Measurements from ENCODE around the gene CAMK4. TPM values are rescaled to one million over a fixed set of nuclear protein-coding genes. Genes with fewer than 3 reads are reported as not detected.

Gene CAMK4
- total and polyA plus RNA-seq, 2 of the 8 experiments (the other 6 are each of a cell fraction or from before 2014, with no cell fraction given), result 1.8 to 8.3 TPM

DNA sequence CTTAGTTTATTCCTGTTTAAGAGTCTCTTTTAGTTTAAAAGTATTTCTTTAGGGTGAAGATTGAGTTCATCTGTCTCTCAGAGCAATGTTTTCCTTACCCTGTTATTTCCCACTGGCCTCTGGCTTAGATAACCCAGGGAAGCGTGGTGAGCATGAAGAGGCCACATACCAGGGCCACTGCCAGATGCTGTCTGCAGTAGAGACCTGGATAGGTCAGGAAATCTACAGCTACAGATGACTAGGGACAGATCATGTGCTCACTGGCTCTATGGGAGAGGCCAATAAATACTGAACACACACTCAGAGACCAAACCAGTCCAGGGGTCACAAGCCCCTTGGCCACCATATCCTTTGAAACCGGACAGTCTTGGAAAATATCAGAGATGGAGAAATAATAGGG is 136.0 kb downstream of the CAMK4 start:
- Histone ChIP-seq H3K9ac (replicated peaks in 1 of 4; ENCODE audit: extremely low read depth in 1 of 4, low read depth in 3 of 4, low read length in 3 of 4) (no peak overlapping the region), H3K56ac (replicated peaks; ENCODE audit: insufficient read length, low read depth, low read length) (no peak overlapping the region), H3K23me2 (ENCODE audit: low read depth, low read length) (no peaks in the 10 kb centered on the region), H2BK20ac (ENCODE audit: low read length) (no peak overlapping the region), H3K27ac (ENCODE audit: low read depth, low read length) (no peak overlapping the region), H3K27me3 (replicated peaks in 1 of 4; ENCODE audit: control insufficient read depth in 3 of 4, extremely low read depth in 1 of 4, insufficient read depth in 3 of 4, low read length in 3 of 4) (no peaks in the 10 kb centered on the region), H2AK5ac (ENCODE audit: low read depth, low read length) (no peak overlapping the region), H3K23ac (ENCODE audit: insufficient read length) (no peak overlapping the region), H3K4me1 (replicated peaks in 1 of 4; ENCODE audit: control insufficient read depth in 3 of 4, insufficient read depth in 4 of 4, low read length in 3 of 4) (no peaks in the 10 kb centered on the region), H4K8ac (ENCODE audit: extremely low read depth, insufficient read depth, low read length) (no peak overlapping the region), H2AFZ (ENCODE audit: low read length) (no peak overlapping the region), H3K14ac (ENCODE audit: insufficient read length) (no peak overlapping the region), H2BK120ac (replicated peaks; ENCODE audit: low read depth, low read length) (no peak overlapping the region), H3K18ac (ENCODE audit: extremely low read depth, low read length) (no peak overlapping the region), H4K91ac (replicated peaks; ENCODE audit: insufficient read length, low read length) (no peak overlapping the region), H2BK15ac (ENCODE audit: low read length) (no peak overlapping the region), H2BK5ac (ENCODE audit: low read depth, low read length) (no peak overlapping the region), H3K4me2 (ENCODE audit: insufficient read depth in 1 of 2, low read depth in 2 of 2, low read length in 2 of 2) (no peak overlapping the region), H3K4me3 (ENCODE audit: extremely low read depth in 1 of 4, insufficient read depth in 2 of 4, low read depth in 3 of 4, low read length in 4 of 4) (no peak overlapping the region), H2BK12ac (ENCODE audit: low read depth, low read length) (no peak overlapping the region), H3K79me2 (ENCODE audit: control insufficient read depth in 1 of 2, insufficient read depth in 2 of 2, low read length in 2 of 2) (no peaks in the 10 kb centered on the region), H4K20me1 (replicated peaks in 1 of 2; ENCODE audit: control insufficient read depth in 1 of 2, insufficient read depth in 2 of 2, low read length in 2 of 2) (no peaks in the 10 kb centered on the region), H3K36me3 (ENCODE audit: control insufficient read depth in 2 of 4, insufficient read depth in 4 of 4, low read length in 3 of 4) (no peaks in the 10 kb centered on the region), H4K5ac (ENCODE audit: insufficient read length, low read depth, low read length) (no peak overlapping the region), H3K79me1 (ENCODE audit: low read depth, low read length) (no peaks in the 10 kb centered on the region), H3K9me3 (ENCODE audit: insufficient read depth in 2 of 2, low read depth in 1 of 2, low read length in 1 of 2) (no peaks in the 10 kb centered on the region), H3K4ac (replicated peaks; ENCODE audit: insufficient read length, low read depth, low read length) (no peak overlapping the region)
- CTCF ChIA-PET (ENCODE audit: partially characterized antibody), result no interaction called here
- DNase-seq (ENCODE audit: low read depth in 1 of 2, low spot score in 2 of 2) (no peak), FAIRE-seq (no peak)
- POLR2A ChIA-PET (ENCODE audit: partially characterized antibody), result no interaction called here
- 89% methylated on average over 2 of the region's 2 CpGs; no CpG with 5 or more reads in 1 of the 2 experiments for WGBS, 2 experiments (ENCODE audit: extremely low coverage in 1 of 2, insufficient coverage in 1 of 2, insufficient read length in 1 of 2, insufficient replicate concordance in 2 of 2, low coverage in 1 of 2, low lambda C conversion rate in 2 of 2, missing lambda C conversion rate in 1 of 2)
- no peak for TF ChIP-seq HDAC2 (IDR thresholded peaks at IDR 0.05; ENCODE audit: borderline replicate concordance in 1 of 2, low read depth in 2 of 2, low read length in 2 of 2)
- no peak for TF ChIP-seq CBX5 (IDR thresholded peaks at IDR 0.05; ENCODE audit: low read depth, low read length)
- TF ChIP-seq, protein P1, sequence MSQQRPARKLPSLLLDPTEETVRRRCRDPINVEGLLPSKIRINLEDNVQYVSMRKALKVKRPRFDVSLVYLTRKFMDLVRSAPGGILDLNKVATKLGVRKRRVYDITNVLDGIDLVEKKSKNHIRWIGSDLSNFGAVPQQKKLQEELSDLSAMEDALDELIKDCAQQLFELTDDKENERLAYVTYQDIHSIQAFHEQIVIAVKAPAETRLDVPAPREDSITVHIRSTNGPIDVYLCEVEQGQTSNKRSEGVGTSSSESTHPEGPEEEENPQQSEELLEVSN (IDR thresholded peaks at IDR 0.05), result no peak
- no peak for TF ChIP-seq BACH1 (IDR thresholded peaks at IDR 0.05; ENCODE audit: low read length)
- TF ChIP-seq SP2 (IDR thresholded peaks at IDR 0.05; ENCODE audit: low read length), result no peak
- TF ChIP-seq KDM4A (IDR thresholded peaks at IDR 0.05; ENCODE audit: low read depth, low read length, severe bottlenecking), result no peak
- no peak for TF ChIP-seq KDM5A (IDR thresholded peaks at IDR 0.05; ENCODE audit: low read length)
- TF ChIP-seq RNF2 (IDR thresholded peaks at IDR 0.05; ENCODE audit: borderline replicate concordance, low read depth, low read length, missing control alignments, poor library complexity, severe bottlenecking), result no peak
- TF ChIP-seq SIX5 (IDR thresholded peaks at IDR 0.05; ENCODE audit: low read depth, low read length), result no peak
- no peak for TF ChIP-seq TCF12 (IDR thresholded peaks at IDR 0.05; ENCODE audit: low read depth, low read length)
- TF ChIP-seq SP1 (IDR thresholded peaks at IDR 0.05; ENCODE audit: low read depth, low read length), result no peak
- TF ChIP-seq BCL11A (IDR thresholded peaks at IDR 0.05; ENCODE audit: low read depth in 2 of 2, low read length in 2 of 2), result no peak
- TF ChIP-seq RXRA (IDR thresholded peaks at IDR 0.05; ENCODE audit: insufficient read depth, low read depth, low read length), result no peak

Measured in H1 (cell line).